Measurements from ENCODE around the gene TCF12. TPM values are rescaled to one million over a fixed set of nuclear protein-coding genes. Genes with fewer than 3 reads are reported as not detected.

Gene TCF12
- total RNA-seq, 1 experiment from 2014 or later = 76.7 TPM

DNA sequence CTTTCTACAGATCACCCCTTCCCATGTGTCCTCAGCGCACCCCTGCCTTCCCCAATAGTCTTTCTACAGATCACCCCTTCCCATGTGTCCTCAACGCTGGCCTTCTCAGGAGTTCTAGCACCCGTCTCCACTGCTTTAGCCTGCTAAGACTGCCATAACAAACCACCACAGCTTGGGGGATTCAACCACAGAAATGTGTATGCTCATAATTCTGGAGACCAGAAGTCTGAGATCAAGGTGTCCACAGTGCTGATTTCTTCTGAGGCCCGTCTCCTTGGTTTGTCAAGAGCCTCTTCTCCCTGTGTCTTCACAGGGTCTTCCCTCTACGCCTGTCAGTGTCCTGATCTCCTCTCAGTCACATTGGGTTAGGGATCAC lies 389.7 kb downstream of the TCF12 start:
- TF ChIP-seq CTCF (conservative IDR thresholded peaks at IDR 0.05) = no peak
- Histone ChIP-seq H4K5ac (ENCODE audit: insufficient read length, low read depth, low read length) (no peak overlapping the region), H2AK5ac (ENCODE audit: insufficient read length, low read length) (no peak overlapping the region), H3K4ac (ENCODE audit: low read depth, low read length) (no peak overlapping the region), H3K9me3 (ENCODE audit: control insufficient read depth, low read depth, low read length) (no peaks in the 10 kb centered on the region), H2BK12ac (ENCODE audit: insufficient read length, low read depth, low read length) (no peak overlapping the region), H3K27me3 (ENCODE audit: insufficient read depth, low read length) (no peaks in the 10 kb centered on the region), H3K79me1 (ENCODE audit: insufficient read depth, low read depth, low read length, poor library complexity, severe bottlenecking) (no peaks in the 10 kb centered on the region), H2BK20ac (ENCODE audit: low read depth, low read length, poor library complexity, severe bottlenecking) (no peak overlapping the region), H3K18ac (ENCODE audit: insufficient read length, low read depth, low read length) (no peak overlapping the region), H4K20me1 (ENCODE audit: control insufficient read depth, insufficient read depth, insufficient read length) (no peaks in the 10 kb centered on the region), H2BK15ac (ENCODE audit: low read depth, low read length) (no peak overlapping the region), H3K9ac (ENCODE audit: extremely low read depth, insufficient read length, low read length) (no peak overlapping the region), H3K56ac (ENCODE audit: insufficient read length, low read depth, low read length) (no peak overlapping the region), H3K4me2 (ENCODE audit: insufficient read depth, insufficient read length, low read length) (no peak overlapping the region), H2BK5ac (ENCODE audit: insufficient read length, low read length) (no peak overlapping the region), H4K91ac (ENCODE audit: insufficient read length, low read depth, low read length) (no peak overlapping the region), H2AFZ (ENCODE audit: low read length) (no peak overlapping the region), H3K23ac (ENCODE audit: insufficient read length, low read depth, low read length) (no peak overlapping the region), H3K79me2 (ENCODE audit: insufficient read depth, low read length) (no peaks in the 10 kb centered on the region), H4K8ac (replicated peaks; ENCODE audit: insufficient read length, low read depth, low read length) (no peak overlapping the region), H3K14ac (ENCODE audit: insufficient read depth, low read length) (no peak overlapping the region), H2BK120ac (ENCODE audit: low read depth, low read length, poor library complexity, severe bottlenecking) (no peak overlapping the region), H3K23me2 (ENCODE audit: insufficient read length, low read depth, low read length, poor library complexity, severe bottlenecking) (peaks cover 7% of the 10 kb centered on the region), H3T11ph (ENCODE audit: low read length) (no peak overlapping the region), H3K27ac (ENCODE audit: insufficient read length, low read depth, low read length) (no peak overlapping the region), H3K4me1 (ENCODE audit: insufficient read depth, low read length) (no peaks in the 10 kb centered on the region)
- WGBS (ENCODE audit: extremely low coverage, insufficient read length, low lambda C conversion rate) = no CpG with 5 or more reads among the region's 5 CpGs
- Mint-ChIP-seq H3K27me3 (ENCODE audit: low read depth) (peaks cover 1% of the 10 kb centered on the region), H3K4me3 (no peak overlapping the region), H3K9me3 (peaks cover 0 to 2% of the 10 kb centered on the region in 2 experiments; a peak in 3 of 5 replicates), H3K36me3 (ENCODE audit: insufficient read depth in 1 of 3, low read depth in 3 of 3) (no peaks in the 10 kb centered on the region), H3K4me1 (peaks cover 21 to 31% of the 10 kb centered on the region in 2 experiments), H3K27ac (no peak overlapping the region)
- no peak for DNase-seq

All from H9 (cell line).